ENCODE data around the gene GEMIN4. TPM values are rescaled to one million over a fixed set of nuclear protein-coding genes. Genes with fewer than 3 reads are reported as not detected.

GEMIN4 gene
- total RNA-seq, 1 donor from 2014 or later = 8.7 TPM

DNA sequence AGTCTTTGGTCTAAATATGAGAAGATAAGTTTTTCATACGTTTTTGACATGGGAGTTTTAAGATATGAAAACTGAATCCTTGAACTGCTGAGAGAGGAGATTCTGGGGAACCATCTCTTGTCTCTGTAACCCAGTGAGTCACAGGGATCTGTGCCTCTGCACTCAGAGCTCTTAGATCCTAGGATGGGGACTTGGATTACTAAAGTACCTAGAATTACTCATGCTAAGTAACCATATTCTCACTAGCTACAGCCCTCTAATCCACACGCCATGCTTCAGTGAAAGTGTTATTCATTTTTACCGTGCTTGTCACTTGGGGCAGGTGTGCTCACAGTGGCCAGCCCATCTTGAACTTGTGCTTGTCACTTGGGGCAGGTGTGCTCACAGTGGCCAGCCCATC is 32.1 kb upstream of the GEMIN4 start:
- TF ChIP-seq, protein P1, sequence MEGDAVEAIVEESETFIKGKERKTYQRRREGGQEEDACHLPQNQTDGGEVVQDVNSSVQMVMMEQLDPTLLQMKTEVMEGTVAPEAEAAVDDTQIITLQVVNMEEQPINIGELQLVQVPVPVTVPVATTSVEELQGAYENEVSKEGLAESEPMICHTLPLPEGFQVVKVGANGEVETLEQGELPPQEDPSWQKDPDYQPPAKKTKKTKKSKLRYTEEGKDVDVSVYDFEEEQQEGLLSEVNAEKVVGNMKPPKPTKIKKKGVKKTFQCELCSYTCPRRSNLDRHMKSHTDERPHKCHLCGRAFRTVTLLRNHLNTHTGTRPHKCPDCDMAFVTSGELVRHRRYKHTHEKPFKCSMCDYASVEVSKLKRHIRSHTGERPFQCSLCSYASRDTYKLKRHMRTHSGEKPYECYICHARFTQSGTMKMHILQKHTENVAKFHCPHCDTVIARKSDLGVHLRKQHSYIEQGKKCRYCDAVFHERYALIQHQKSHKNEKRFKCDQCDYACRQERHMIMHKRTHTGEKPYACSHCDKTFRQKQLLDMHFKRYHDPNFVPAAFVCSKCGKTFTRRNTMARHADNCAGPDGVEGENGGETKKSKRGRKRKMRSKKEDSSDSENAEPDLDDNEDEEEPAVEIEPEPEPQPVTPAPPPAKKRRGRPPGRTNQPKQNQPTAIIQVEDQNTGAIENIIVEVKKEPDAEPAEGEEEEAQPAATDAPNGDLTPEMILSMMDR (IDR thresholded peaks at IDR 0.05; ENCODE audit: insufficient read depth, low read length, severe bottlenecking) = no peak
- no peaks in the 10 kb centered on the region for H3K27me3 ChIP-seq (ENCODE audit: control insufficient read depth, insufficient read depth, low read length)
- no peak overlapping the region for H3K4me3 ChIP-seq (ENCODE audit: low read depth, low read length)
- no peak for FAIRE-seq
- peak; percentile 26 for DNase-seq (ENCODE audit: low read depth)
- peaks cover 5% of the 10 kb centered on the region for H3K36me3 ChIP-seq (ENCODE audit: control insufficient read depth, insufficient read depth, low read length)

DNA sequence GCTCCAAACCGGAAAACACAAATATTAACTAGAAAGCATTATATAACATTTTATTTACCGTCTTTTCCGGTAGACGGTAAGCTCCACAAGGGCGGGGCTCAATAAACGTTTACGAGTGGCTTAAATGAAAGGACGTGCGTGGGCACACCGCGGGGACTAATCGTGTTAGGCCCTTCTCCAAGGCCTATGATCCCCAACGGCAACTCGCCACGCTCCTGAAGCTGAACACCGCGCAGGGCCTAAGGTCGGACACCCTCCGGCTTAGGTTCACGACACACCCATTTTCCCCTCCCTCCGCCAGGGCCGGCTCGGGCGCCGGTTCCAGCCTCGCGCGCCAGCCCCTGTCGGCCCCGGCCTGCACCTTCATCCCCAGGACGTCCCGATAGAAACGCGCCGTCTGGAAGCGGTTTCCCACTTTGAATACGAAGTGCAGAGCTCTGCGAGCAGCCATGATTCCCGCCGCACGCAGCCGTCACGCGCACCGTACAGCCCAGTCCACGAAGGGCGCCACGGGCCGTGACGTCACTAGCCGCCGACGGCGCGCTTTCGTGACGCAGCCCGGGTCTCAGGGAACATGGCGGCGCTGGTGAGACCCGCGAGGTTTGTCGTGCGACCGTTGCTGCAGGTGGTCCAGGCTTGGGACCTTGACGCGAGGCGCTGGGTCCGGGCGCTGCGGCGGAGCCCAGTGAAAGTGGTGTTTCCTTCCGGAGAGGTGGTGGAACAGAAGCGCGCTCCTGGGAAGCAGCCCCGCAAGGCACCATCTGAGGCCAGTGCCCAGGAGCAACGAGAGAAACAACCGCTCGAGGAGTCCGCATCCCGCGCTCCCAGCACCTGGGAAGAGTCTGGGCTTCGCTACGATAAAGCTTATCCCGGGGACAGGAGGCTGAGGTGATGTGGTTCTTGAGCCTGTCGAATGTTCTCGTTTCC is 30.0 kb upstream of the GEMIN4 start, which contains the start of the genes GLOD4 and MRM3:
Gene GLOD4 (minus strand): TSS at position 476 of the 927 bp plus-strand sequence. CDS start 25 bp downstream, at position 451.
Gene MRM3 (plus strand): TSS at position 549 of the 927 bp plus-strand sequence. CDS start 26 bp downstream, at position 575.
- H3K4me3 ChIP-seq (ENCODE audit: low read depth, low read length) = peak within 1 kb of the TSS; percentile 64
- DNase-seq (ENCODE audit: low read depth) (peak; percentile 66), FAIRE-seq (no peak)
- H3K27me3 ChIP-seq (ENCODE audit: control insufficient read depth, insufficient read depth, low read length) = no peaks in the 10 kb centered on the region
- H3K36me3 ChIP-seq (ENCODE audit: control insufficient read depth, insufficient read depth, low read length) = peaks cover 11% of the 10 kb centered on the region
- TF ChIP-seq, protein P1 (IDR thresholded peaks at IDR 0.05; ENCODE audit: insufficient read depth, low read length, severe bottlenecking) = no peak

DNA sequence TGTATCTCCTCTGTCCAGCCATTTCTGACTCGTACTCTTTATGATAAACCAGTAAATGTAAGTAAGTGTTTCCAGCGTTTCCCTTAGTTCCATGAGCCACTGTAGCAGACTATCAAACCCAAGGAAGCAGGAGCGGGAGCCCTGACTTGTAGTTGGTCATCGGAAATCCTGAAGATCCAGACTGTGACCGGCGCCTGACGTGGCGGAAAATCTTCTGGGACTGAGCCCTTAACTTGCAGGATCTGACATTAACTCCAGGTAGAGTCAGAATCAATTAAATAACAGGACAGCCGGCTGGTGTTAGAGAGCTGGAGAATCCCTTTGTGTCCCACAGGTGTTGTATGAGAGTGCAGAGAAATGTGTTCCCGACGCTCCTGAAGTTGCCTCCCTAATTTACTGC is 26.0 kb upstream of the GEMIN4 start:
- FAIRE-seq = no peak
- H3K36me3 ChIP-seq (ENCODE audit: control insufficient read depth, insufficient read depth, low read length) = peaks cover 26% of the 10 kb centered on the region

DNA sequence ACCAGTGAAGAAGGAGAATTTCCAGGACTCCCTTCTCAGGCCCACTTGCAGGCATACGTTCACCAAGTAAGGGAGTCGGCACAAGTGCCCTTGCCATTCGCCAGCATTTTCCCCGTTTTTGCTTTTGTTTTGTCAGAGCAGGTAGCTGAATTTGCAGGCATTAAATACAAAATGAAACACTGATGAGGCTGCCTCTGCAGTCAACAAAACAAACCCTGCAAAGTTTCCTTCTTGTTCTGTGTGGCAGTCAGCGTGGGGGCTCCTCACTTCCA is 22.2 kb upstream of the GEMIN4 start:
- Histone ChIP-seq H3K4me3 (ENCODE audit: low read depth, low read length) (no peak overlapping the region), H3K36me3 (ENCODE audit: control insufficient read depth, insufficient read depth, low read length) (peaks cover 34% of the 10 kb centered on the region), H3K27me3 (ENCODE audit: control insufficient read depth, insufficient read depth, low read length) (no peaks in the 10 kb centered on the region)
- DNase-seq (ENCODE audit: low read depth) (no peak), FAIRE-seq (no peak)
- TF ChIP-seq, protein P1 (IDR thresholded peaks at IDR 0.05; ENCODE audit: insufficient read depth, low read length, severe bottlenecking) = no peak

More for the DNA sequence above, 26.0 kb upstream of the GEMIN4 start:
- TF ChIP-seq, protein P1 (IDR thresholded peaks at IDR 0.05; ENCODE audit: insufficient read depth, low read length, severe bottlenecking) = no peak
- no peak for DNase-seq (ENCODE audit: low read depth)
- Histone ChIP-seq H3K4me3 (ENCODE audit: low read depth, low read length) (no peak overlapping the region), H3K27me3 (ENCODE audit: control insufficient read depth, insufficient read depth, low read length) (no peaks in the 10 kb centered on the region)

GRCh38 chr17:773467-774312 is 21.6 kb upstream of the GEMIN4 start:
- FAIRE-seq = no peak
- no peaks in the 10 kb centered on the region for H3K27me3 ChIP-seq (ENCODE audit: control insufficient read depth, insufficient read depth, low read length)
- no peak for DNase-seq (ENCODE audit: low read depth)
- H3K4me3 ChIP-seq (ENCODE audit: low read depth, low read length) = no peak overlapping the region
- TF ChIP-seq, protein P1 (IDR thresholded peaks at IDR 0.05; ENCODE audit: insufficient read depth, low read length, severe bottlenecking) = no peak
- peaks cover 34% of the 10 kb centered on the region for H3K36me3 ChIP-seq (ENCODE audit: control insufficient read depth, insufficient read depth, low read length)
